ENCODE results near the gene TNKS1BP1.

The TNKS1BP1 gene

DNA sequence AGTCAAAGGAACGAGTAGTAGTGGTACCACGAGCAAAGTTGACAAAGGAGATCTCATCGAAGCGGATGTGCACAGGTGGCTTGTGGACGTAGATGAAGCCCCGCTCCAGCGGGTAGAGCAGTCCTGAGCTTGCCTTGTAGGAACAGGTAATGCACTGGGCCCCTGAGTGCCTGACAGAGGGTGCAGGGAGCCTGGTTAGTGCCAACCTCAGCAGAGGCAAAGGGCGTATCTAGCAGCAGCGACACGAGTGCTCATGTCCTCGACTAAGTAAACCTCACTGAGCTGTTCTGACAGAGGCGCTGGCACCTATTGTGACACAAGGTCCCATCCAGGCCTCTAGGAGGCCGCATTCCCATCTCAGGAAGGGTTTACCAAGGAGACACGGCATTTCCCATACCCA is 7.0 kb upstream of the TNKS1BP1 start:
- DNase-seq, result no peak

DNA sequence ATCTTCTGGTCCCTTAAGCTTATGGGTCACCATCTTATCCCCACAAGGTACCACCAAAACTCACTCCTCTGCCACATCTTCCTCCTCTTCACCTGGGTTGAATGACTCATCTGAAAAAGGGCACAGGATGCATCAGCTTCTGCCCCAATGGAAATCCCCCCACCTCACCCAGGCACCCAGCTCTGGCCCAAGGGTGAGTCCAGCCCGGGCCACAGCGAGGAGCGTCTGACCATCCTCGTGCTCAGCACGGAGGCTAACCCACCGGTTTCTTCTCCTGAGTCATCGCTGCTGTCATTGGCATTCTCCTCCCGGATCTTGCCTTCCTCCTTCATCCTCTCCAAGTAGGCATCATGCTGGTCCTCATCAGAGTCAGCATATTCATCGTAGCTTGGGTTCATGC is 5.3 kb upstream of the TNKS1BP1 start:
- DNase-seq, result no peak

DNA sequence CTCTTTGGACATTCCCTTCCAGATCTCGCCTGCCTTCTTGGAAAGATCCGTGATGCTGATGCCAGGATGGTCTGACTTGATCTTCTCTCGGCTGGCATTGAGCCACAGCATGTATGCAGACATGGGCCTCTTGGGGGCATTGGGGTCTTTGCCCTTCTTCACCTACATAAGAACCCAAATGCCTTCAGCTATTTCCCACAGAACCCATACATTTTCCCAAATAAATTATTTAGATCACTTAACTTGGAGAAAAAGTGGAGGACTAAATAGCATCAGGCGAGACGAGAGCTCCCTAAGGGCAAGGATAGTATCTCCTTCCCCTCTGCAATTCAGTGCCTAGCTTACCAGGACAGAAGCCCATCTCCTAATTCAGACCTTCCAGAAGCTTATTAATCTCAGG is 3.0 kb upstream of the TNKS1BP1 start:
- no peak for DNase-seq

DNA sequence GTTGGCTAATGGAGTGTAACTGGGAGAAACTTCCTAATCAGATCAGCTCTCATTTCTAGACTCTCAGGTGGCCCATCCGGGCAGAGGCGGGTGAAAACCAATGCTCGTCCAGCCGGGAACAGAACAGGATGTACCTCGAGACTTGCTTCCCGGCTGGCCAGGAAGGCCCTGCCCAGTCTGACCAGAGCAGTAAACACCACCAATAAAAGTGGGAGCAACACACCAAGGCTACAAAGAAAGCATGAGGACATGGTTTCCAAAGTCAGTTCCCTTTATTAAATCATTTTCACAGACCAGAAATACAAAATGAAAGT is 940 bp upstream of the TNKS1BP1 start:
- peak; percentile 30 for DNase-seq

GRCh38 chr11:57324154-57324885 is 432 bp downstream of the TNKS1BP1 start:
- no peak for DNase-seq

DNA sequence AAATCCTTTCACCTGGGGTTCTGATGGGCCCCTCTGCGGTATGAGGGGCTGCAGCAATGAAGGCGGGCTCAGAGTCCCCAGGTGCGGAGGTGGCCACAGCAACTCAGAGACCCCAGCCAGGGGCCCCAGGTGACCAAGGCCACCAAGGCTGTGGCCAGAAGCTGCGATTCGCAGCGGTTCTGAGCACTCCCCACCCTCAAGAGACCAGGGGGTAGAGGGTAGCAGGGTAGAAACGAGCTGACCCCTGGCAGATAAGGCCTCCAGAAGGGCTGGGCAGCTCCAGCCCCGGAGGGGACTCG is 948 bp downstream of the TNKS1BP1 start:
- DNase-seq, result no peak

- no peak for DNase-seq
Measured at GRCh38 chr11:57323167-57323854, 1.4 kb downstream of the TNKS1BP1 start.

DNA sequence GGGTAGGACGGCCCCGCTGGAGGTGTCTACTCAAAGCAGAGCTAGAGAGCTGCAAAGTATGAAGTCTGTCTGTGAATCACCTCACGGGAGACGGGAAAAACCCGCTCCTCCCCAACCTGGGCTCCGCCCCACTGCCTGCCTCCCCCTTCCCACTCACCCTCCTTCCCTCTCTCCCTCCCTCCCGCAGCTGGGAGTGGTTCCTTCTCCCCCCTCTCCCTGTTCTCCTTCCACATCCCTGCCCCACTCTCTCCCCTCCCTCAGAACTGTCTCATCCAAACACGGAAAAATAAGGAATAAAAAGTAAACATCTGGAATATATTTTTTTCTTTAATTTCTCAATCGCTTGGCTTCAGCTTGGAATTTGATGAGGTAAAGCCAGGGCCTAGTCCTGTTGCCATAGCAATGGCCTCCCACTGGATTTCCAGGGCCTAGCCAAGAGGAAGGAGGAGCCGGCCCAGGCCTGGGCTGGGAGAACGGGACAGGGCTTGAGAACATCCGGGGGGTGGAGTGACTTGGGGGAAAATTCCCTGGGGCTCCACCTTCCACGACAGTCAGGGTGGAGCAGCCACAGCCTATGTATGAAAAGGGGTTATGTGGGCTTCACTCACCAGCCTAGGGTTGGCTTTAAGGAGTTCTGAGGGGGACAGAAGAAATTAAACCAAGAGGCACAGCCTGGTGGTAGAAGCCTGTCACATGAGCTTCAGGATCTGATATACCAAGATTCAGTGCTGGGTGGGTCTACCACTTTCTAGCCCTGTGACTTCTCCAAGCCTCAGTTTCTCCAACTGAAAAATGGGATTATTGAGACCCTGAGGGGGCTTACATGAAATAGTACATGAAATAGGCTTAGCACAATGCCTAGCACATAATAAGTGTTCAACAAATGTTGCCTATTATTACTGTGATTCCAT is 2.2 kb downstream of the TNKS1BP1 start:
- no peak for DNase-seq

- DNase-seq, result no peak
Measured at GRCh38 chr11:57321388-57322255, 3.1 kb downstream of the TNKS1BP1 start.

DNA sequence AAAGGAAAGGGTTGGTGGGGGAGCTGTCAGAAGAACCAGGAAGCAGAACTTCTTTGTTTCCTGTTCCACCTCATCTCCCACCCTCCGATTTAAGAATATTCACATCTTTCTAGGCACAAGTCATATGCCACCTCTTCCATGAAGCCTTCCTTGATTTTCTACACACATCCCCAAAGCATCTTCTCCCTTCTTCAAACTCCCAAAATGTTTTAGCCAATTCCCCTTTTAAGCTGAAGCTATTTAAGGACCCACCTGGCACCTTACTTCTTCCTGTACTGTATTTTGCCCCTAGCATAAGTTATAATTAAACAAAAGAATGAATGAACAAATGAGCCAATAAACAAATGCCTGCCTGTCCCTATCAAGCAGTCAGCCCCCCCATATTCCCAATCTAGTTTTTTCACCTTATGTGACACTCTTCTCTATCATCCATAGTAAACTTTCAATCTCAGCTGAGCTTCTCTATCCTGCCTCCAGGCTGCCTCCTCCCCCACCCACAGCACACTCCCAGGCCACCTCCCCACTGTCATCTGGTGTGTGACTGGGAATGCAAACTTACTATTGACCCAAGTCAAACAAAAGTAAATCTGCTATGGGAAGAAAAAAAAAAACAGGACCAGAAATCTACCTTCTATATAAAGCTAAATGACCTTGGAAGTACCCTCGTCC is 3.9 kb downstream of the TNKS1BP1 start:
- DNase-seq, result no peak

DNA sequence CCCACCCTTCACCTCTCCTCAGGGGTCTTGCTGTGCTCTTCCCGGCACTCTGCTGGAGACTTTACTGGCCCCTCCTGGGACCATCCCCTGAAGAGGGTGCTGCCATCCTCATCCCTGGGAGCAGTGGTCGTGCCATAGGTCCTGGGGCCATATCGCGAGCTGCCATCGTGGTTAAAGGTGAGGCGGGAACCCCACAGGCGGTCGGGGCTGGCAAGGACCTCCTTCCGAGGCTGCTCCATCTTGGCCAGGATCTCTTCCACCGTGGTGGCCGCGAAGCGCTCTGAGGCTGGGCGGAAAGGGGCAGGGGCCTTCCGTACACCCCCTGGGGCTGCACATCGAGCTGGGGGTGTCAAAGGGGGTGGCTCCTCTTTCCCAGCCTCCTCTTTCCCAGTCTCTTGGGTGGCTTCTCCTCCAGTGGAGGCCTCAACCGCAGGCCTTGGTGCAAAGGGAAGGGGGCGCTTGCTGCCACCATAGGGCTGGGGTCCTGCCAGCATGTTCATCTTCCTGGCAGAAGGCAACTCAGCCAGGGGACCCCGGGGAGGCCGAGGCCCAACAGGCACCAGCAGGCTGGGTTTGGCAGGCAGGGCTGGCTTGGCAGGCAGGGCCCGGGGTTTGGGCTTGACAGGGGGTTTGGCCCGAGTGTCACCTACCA is 4.6 kb downstream of the TNKS1BP1 start:
- DNase-seq, result no peak

GRCh38 chr11:57318178-57318577 is 6.6 kb downstream of the TNKS1BP1 start:
- no peak for DNase-seq

GRCh38 chr11:57316017-57316416 is 8.7 kb downstream of the TNKS1BP1 start:
- DNase-seq, result no peak

GRCh38 chr11:57315491-57315890 is 9.3 kb downstream of the TNKS1BP1 start:
- DNase-seq, result no peak

DNA sequence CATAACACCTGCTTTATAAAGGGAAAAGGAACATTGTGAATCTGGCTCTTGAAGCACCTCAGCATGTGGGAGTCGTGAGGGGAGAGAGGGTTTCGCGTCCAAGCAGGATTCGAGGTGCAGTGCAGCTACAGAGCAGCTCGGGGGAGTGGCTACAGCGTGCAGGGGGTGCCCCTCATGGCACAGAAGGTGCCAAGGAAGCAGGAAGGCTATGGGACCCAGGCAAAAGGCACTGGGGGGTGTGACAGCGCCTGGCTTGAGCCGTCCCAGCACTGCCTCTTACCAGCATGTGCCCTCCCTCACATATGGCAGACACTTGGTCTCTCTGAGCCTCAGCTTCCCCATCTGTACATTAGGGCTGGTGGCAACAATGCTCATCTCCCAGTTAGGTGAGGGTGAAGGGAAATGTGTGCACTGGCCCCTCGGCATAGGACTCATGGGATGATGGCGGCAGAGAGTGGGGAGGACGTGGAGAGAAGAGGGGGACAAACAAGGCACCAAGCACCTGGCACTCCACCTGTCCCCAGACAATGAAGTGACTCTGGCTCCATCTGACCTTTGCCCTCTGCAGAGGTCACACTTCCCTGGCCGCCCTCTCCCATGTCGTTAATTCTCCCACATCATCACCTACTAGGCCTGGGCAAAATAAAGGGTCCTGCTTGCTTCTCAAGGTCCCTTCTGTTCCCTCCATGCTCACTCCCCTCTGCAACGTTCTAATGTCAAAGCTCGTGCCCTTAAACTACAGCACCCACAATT is 10.4 kb downstream of the TNKS1BP1 start:
- no peak for DNase-seq

- DNase-seq, result no peak
Measured at GRCh38 chr11:57313788-57314135, 11.0 kb downstream of the TNKS1BP1 start.

- no peak for DNase-seq
Measured at GRCh38 chr11:57313071-57313787, 11.5 kb downstream of the TNKS1BP1 start.

- DNase-seq, result no peak
Measured at GRCh38 chr11:57312511-57313021, 12.2 kb downstream of the TNKS1BP1 start.

GRCh38 chr11:57311109-57311936 is 13.4 kb downstream of the TNKS1BP1 start:
- peak; percentile 77 for DNase-seq
